Brain microvascular endothelial cell (primary cell): Measurements from ENCODE around the gene STXBP5.
A peak's percentile ranks its signal among the peaks of the same experiment; 100 is the strongest.

ENCODE experiments used
- DNase-seq: peaks from one replicate; pipeline ENCODE4 v3.0.0-alpha.2; 2020
- H3K27ac ChIP-seq: fragments of 250-450 bp; sonication (Bioruptor Pico); 2 replicates; pipeline ENCODE4 v1.5.1; 2020; ENCODE audit warnings: mild to moderate bottlenecking, moderate library complexity
- H3K27me3 ChIP-seq: fragments of 250-450 bp; sonication (Bioruptor Pico); replicated peaks from 2 replicates; pipeline ENCODE4 v1.5.1; 2020; ENCODE audit warnings: mild to moderate bottlenecking
- H3K36me3 ChIP-seq: fragments of 250-450 bp; sonication (Bioruptor Pico); replicated peaks from 2 replicates; pipeline ENCODE4 v1.5.1; 2020; ENCODE audit warnings: mild to moderate bottlenecking
- H3K4me3 ChIP-seq: 2 replicates; pipeline ENCODE4 v1.5.1; 2011; ENCODE audit warnings: low read depth, mild to moderate bottlenecking, control low read depth, low read length, moderate library complexity
- in situ Hi-C: cut with HindIII; loops from 2 replicates; pipeline ENCODE4 v1.10.0; 2017; ENCODE audit warnings: low sequenced_read_pairs, low pct_ligation_motif_present
- TF ChIP-seq, protein P1 (sequence below): IDR thresholded peaks from 2 replicates; pipeline ENCODE4 v1.5.1; 2011; ENCODE audit warnings: low read depth, mild to moderate bottlenecking, moderate library complexity, low read length, control low read depth, inconsistent platforms; ENCODE audit errors: missing control alignments

Gene STXBP5

DNA sequence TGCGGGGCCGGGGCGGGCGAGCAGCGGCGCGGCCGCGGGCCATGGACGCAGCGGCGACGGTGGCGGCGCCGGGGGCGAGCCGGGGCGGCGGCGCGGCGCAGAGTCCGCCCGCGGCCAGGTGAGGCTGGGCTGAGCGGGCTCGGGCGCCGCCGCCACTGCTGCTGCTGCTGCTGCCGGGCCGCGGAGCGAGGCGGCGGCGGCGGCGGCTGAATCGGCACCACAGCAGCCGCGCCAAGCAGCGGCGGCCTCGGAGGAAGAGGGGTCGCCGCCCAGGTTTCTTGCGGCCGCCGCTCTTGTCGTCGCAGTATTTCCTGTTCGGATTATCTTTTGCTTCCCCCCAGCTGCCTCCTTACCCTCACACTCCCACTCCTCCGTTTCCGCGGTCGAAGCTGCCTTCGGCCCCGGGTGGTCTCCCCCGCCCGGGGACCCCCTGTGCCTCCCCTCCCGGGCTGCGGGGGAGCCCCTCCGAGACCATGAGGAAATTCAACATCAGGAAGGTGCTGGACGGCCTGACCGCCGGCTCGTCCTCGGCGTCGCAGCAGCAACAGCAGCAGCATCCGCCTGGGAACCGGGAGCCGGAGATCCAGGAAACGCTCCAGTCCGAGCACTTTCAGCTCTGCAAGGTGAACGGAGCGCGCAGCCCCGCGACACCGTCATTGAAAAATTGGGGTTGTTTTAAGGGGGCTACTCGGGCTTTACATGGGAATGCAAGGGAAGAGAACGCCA is at the start of gene STXBP5:
Gene STXBP5, plus strand, starts transcription at position 358 of the 726 bp plus-strand sequence. Its CDS starts 116 bp downstream, at position 474.
- no peak for DNase-seq
- no peaks in the 10 kb centered on the region for H3K27me3 ChIP-seq
- H3K4me3 ChIP-seq: peak within 1 kb of the TSS; percentile 75
- in situ Hi-C loops: no loop called here
- TF ChIP-seq, protein P1, sequence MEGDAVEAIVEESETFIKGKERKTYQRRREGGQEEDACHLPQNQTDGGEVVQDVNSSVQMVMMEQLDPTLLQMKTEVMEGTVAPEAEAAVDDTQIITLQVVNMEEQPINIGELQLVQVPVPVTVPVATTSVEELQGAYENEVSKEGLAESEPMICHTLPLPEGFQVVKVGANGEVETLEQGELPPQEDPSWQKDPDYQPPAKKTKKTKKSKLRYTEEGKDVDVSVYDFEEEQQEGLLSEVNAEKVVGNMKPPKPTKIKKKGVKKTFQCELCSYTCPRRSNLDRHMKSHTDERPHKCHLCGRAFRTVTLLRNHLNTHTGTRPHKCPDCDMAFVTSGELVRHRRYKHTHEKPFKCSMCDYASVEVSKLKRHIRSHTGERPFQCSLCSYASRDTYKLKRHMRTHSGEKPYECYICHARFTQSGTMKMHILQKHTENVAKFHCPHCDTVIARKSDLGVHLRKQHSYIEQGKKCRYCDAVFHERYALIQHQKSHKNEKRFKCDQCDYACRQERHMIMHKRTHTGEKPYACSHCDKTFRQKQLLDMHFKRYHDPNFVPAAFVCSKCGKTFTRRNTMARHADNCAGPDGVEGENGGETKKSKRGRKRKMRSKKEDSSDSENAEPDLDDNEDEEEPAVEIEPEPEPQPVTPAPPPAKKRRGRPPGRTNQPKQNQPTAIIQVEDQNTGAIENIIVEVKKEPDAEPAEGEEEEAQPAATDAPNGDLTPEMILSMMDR: no peak
- peak within 1 kb of the TSS; percentile 58 for H3K27ac ChIP-seq
- H3K36me3 ChIP-seq: no peaks in the 10 kb centered on the region

GRCh38 chr6:147154454-147154853 is 49.8 kb upstream of the STXBP5 start:
- peak overlapping the region; percentile 35 for H3K27ac ChIP-seq
- in situ Hi-C loops: no loop called here

GRCh38 chr6:147156218-147156617 is 48.0 kb upstream of the STXBP5 start:
- H3K27ac ChIP-seq: peak overlapping the region; percentile 63
- TF ChIP-seq, protein P1: no peak
- H3K4me3 ChIP-seq: no peak overlapping the region
- no peak for DNase-seq
- H3K36me3 ChIP-seq: no peaks in the 10 kb centered on the region
- in situ Hi-C loops: no loop called here
- H3K27me3 ChIP-seq: no peaks in the 10 kb centered on the region

More at GRCh38 chr6:147154454-147154853, 49.8 kb upstream of the STXBP5 start:
- H3K36me3 ChIP-seq: no peaks in the 10 kb centered on the region
- H3K4me3 ChIP-seq: no peak overlapping the region
- TF ChIP-seq, protein P1: no peak
- H3K27me3 ChIP-seq: no peaks in the 10 kb centered on the region
- peak; percentile 58 for DNase-seq

DNA sequence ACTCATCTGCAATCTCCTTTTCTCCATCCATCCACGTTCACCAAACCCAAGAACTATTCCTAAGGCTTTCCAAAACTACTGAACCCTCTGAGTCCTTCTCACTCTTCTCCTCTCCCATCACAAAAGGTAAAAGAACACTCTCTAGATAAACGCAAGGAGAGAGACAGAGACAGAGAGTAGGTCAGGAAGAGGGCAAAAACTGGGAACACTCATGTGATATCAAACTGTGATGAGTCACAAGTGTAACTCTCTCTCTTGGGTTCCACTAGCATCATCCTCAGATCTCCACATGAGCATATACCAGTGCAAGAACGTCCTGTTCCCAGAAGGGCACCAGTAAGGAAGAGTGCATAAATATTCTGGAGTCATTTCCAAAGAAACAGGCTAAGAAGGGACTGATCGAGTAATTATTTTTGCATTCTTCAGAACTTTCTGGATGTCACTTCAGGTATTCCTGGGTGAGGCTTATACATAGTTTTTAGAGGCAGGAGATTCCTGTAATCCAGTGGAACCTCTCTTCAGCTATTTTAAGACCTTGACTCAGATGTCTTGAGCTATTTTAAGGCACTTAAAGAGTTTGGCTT is 47.3 kb upstream of the STXBP5 start:
- in situ Hi-C loops: no loop called here
- no peaks in the 10 kb centered on the region for H3K36me3 ChIP-seq
- TF ChIP-seq, protein P1: no peak
- DNase-seq: peak; percentile 82
- no peak overlapping the region for H3K4me3 ChIP-seq
- peak overlapping the region; percentile 63 for H3K27ac ChIP-seq
- H3K27me3 ChIP-seq: no peaks in the 10 kb centered on the region

- Histone ChIP-seq H3K36me3 (no peaks in the 10 kb centered on the region), H3K4me3 (no peak overlapping the region), H3K27ac (no peak overlapping the region), H3K27me3 (no peaks in the 10 kb centered on the region)
- DNase-seq: no peak
- TF ChIP-seq, protein P1: no peak
- in situ Hi-C loops: no loop called here
Measured at GRCh38 chr6:147157930-147158329, 46.3 kb upstream of the STXBP5 start.
